Measurements from ENCODE around the gene SLC17A3. TPM values are rescaled to one million over a fixed set of nuclear protein-coding genes. Genes with fewer than 3 reads are reported as not detected.

Gene SLC17A3
- total RNA-seq, 1 donor from 2014 or later: 0.34 TPM

- Mint-ChIP-seq H3K36me3 (ENCODE audit: insufficient read depth) (no peaks in the 10 kb centered on the region), H3K27me3 (no peaks in the 10 kb centered on the region), H3K9me3 (ENCODE audit: low read depth) (no peaks in the 10 kb centered on the region), H3K4me1 (ENCODE audit: low read depth) (peaks cover 33% of the 10 kb centered on the region), H3K4me3 (ENCODE audit: low read depth) (no peak overlapping the region), H3K27ac (peak overlapping the region; percentile 38)
- TF ChIP-seq CTCF (IDR thresholded peaks at IDR 0.05; ENCODE audit: unreplicated experiment): no peak
- DNase-seq (ENCODE audit: low spot score, unreplicated experiment): no peak
Measured at GRCh38 chr6:25903467-25904099, 29.5 kb upstream of the SLC17A3 start.

GRCh38 chr6:25902071-25902470 is 28.0 kb upstream of the SLC17A3 start:
- H3K27ac Mint-ChIP-seq: no peak overlapping the region
- no peaks in the 10 kb centered on the region for H3K9me3 Mint-ChIP-seq (ENCODE audit: low read depth)
- no peaks in the 10 kb centered on the region for H3K36me3 Mint-ChIP-seq (ENCODE audit: insufficient read depth)
- no peaks in the 10 kb centered on the region for H3K27me3 Mint-ChIP-seq
- H3K4me3 Mint-ChIP-seq (ENCODE audit: low read depth): no peak overlapping the region
- H3K4me1 Mint-ChIP-seq (ENCODE audit: low read depth): peaks cover 26% of the 10 kb centered on the region
- no peak for TF ChIP-seq CTCF (IDR thresholded peaks at IDR 0.05; ENCODE audit: unreplicated experiment)
- no peak for DNase-seq (ENCODE audit: low spot score, unreplicated experiment)

GRCh38 chr6:25900843-25901242 is 26.8 kb upstream of the SLC17A3 start:
- H3K27ac Mint-ChIP-seq: peak overlapping the region; percentile 7
- no peak for TF ChIP-seq CTCF (IDR thresholded peaks at IDR 0.05; ENCODE audit: unreplicated experiment)
- H3K9me3 Mint-ChIP-seq (ENCODE audit: low read depth): no peaks in the 10 kb centered on the region
- no peaks in the 10 kb centered on the region for H3K27me3 Mint-ChIP-seq
- peaks cover 25% of the 10 kb centered on the region for H3K4me1 Mint-ChIP-seq (ENCODE audit: low read depth)
- H3K4me3 Mint-ChIP-seq (ENCODE audit: low read depth): no peak overlapping the region
- H3K36me3 Mint-ChIP-seq (ENCODE audit: insufficient read depth): no peaks in the 10 kb centered on the region
- DNase-seq (ENCODE audit: low spot score, unreplicated experiment): no peak

- Mint-ChIP-seq H3K27me3 (no peaks in the 10 kb centered on the region), H3K9me3 (ENCODE audit: low read depth) (no peaks in the 10 kb centered on the region), H3K36me3 (ENCODE audit: insufficient read depth) (no peaks in the 10 kb centered on the region), H3K4me3 (ENCODE audit: low read depth) (no peak overlapping the region), H3K4me1 (ENCODE audit: low read depth) (peaks cover 25% of the 10 kb centered on the region), H3K27ac (peak overlapping the region; percentile 79)
- no peak for DNase-seq (ENCODE audit: low spot score, unreplicated experiment)
- TF ChIP-seq CTCF (IDR thresholded peaks at IDR 0.05; ENCODE audit: unreplicated experiment): no peak
Measured at GRCh38 chr6:25899580-25900408, 25.8 kb upstream of the SLC17A3 start.

- H3K4me3 Mint-ChIP-seq (ENCODE audit: low read depth): no peak overlapping the region
- H3K9me3 Mint-ChIP-seq (ENCODE audit: low read depth): no peaks in the 10 kb centered on the region
- H3K27me3 Mint-ChIP-seq: no peaks in the 10 kb centered on the region
- H3K27ac Mint-ChIP-seq: peak overlapping the region; percentile 79
- TF ChIP-seq CTCF (IDR thresholded peaks at IDR 0.05; ENCODE audit: unreplicated experiment): no peak
- DNase-seq (ENCODE audit: low spot score, unreplicated experiment): no peak
- no peaks in the 10 kb centered on the region for H3K36me3 Mint-ChIP-seq (ENCODE audit: insufficient read depth)
- H3K4me1 Mint-ChIP-seq (ENCODE audit: low read depth): peaks cover 25% of the 10 kb centered on the region
Measured at GRCh38 chr6:25899123-25899522, 25.1 kb upstream of the SLC17A3 start.
